Stimulated activated CD8-positive, alpha-beta memory T cell treated with anti-CD3 and anti-CD28 coated beads, Interleukin-2, amount 100 ng/mL, for 48 hours (primary cell): ENCODE data around the gene COL4A2.

Experiments
- DNase-seq, 2 donors: peaks; one replicate each; pipeline ENCODE4 v3.0.0-alpha.2; 2020; ENCODE audit warnings: low read depth in 2 of 2

The COL4A2 gene

DNA sequence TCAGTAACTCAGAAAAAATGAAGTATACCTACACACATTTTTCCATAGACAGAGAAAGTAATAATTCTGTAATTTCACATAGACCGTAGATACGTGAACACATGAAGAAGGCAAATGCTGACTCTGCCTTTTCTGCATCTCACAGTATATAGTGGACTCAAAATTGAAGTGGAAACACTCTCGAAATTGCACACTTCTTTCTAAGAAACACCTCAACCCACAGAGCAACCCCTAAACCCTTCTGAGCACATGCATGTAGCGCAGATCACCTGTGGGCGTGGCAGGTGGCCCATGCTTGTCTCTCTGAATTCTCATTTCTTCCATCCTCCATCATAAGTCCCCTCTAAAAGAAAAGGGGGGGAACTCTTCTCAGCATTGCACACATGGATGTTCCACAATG lies 34.9 kb upstream of the COL4A2 start:
- no peak for DNase-seq

DNA sequence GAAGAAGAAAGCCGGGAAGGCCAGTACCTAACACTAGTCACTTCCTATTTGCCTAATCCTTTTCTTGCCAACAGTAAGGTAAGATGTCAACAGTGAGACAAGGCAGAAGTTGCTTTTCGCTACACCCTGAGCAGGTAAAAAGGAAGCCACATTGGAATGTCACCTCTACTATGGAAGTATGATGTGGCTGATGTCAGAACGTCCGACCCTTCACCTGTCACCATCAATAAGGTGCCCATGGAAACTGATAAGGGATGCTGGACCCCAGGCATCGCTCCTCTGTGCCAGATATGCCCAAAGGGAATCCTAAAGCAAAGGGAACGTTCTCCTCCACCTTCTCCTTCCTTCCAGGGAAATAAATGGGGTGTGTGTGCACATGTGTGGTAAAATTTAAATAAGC lies 34.4 kb upstream of the COL4A2 start:
- DNase-seq, result no peak

DNA sequence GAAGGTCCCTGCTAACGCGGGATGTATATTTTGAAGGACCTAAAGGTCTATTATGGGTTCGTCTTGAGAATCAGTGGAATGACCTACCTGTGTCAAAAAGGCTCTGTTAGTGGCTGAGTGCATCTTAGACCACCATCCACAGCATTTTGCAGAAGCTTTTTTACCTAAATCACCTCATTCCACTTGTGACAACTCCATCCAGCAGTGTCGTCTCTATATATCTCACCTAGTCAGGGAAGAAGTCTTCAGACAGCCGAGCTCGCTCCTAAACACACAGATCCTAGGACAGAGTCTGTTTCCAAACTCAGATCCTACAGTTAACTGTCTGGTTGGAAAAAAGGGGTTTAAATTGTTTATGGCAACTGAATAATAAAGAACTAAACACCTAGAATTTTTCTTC lies 33.8 kb upstream of the COL4A2 start:
- no peak for DNase-seq

DNA sequence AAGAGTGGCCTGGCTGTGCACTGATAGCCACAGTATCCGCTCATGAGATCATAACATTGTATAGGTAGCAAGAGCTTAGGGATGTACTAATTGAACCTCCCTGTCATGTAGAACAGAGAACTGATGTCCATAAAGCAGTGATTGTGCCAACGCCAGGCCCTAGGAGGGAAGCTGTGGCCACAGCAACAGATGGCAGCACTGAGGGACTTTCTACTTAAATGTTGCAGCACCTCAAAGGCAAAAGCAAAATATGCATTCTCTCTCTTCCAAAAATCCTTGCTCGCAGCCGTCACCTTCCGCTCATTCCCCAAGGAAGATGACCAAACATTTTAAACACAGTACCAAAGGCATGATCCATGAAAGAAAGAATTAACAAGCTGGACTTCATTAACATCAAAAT lies 32.4 kb upstream of the COL4A2 start:
- no peak for DNase-seq

DNA sequence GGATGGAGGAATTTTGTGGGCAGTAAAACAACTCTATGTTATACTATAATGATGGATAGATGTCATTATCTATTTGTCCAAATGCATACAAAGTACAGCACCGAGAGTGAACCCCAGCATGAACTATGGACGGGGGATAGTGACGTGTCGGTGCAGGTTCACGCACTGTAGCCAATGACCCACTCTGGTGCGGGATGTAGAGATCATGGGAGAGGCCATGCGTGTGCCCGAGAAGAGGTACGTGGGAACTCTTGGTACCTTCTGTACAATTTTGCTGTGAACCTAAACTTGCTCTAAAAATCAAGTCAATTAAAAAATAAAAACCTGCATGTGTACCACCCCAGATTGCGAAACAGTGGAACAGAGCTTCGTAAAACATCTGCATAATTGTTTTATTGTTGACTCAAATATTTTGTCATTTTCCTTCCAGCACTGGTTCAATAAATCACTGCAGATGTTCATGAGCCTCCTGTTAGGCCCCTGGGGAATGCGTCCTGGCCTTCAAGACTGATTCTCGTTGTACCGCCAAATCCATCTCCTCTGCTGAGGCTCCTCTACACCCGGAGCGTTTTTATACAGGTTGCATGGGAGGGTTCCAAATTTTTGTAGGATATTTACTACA lies 31.0 kb upstream of the COL4A2 start:
- no peak for DNase-seq

DNA sequence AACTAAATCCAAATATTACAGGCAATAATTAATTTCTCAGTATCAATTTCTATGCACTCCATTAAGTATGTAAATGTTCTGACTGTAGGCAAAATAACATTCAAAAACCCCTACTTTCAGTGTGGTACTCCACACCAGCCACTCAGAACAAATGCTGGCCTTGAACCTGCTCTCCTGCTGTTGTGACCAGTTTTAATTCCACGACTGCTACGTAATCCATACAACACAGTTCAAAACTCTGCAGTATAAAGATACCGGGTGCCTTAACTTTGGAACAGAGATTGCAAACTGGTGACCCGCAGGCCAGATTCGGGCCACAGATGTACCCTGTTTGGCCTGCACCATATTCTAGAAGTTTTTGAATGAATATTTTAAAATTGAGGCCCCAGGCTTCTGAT lies 30.5 kb upstream of the COL4A2 start:
- no peak for DNase-seq

DNA sequence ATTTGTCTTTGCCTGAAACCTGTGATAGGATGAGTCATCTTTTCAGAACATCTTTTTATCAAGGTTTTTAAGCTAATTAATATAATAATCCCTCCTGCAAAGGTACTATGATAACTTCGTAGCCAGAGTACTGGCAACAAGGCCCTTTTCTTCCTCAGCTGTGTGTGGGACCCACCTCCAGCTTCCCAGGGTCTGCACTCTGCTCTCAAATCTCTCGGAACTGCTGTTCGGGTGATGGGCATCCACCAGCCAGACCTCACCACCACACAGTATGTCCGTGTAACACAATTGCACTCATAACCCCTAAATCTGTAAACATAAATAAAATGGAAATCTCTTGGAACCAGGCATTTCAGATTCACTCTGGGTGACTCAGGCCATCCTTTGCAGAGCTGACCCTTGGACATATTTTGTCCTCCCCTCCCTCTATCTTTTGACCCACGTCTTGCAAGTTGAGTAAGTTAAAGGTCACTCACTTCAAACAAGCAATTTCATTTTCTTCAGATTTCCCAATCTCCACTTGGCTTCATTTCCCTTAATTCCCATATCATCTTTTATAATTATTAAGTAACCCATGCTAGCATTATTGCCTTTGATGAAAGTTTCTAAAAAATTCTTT lies 29.6 kb upstream of the COL4A2 start:
- DNase-seq, result no peak

DNA sequence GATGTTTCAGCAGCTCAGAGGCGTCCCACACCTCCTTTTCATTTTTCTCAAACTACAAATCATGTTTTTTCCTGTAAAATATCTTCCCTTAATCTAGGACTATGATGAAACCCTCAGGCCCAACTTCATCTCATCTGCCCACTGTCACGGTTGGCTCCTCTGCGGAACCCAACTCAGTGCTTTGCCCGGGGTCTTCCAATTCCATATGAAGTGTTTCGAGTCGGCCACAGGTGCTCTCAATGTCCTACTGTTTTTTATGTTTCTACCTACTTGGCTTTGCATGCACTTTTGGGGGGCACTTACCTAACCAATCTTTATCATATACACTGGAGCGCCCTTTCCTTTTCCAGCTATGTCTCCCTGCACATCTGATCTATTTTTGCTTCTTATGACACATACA lies 28.2 kb upstream of the COL4A2 start:
- no peak for DNase-seq

DNA sequence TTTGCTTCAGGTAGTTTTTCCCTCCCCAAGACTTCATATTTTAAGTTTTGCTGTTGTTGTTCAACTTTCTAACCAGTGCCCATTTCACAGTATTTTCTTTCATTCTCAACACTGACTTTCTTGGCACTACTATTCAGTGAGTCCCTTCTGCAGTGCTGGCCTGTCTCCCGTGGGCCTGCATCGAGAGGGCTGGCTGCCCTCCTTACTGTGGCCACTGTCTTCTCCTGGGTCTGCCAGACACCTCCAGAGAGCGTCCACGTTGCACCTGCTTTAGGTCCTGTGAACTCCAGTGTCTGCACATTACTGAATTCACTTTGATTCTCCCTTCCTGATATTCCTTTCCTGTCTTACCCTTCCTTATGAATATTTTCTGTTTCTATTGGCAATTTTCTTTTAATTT lies 27.4 kb upstream of the COL4A2 start:
- DNase-seq, result no peak

DNA sequence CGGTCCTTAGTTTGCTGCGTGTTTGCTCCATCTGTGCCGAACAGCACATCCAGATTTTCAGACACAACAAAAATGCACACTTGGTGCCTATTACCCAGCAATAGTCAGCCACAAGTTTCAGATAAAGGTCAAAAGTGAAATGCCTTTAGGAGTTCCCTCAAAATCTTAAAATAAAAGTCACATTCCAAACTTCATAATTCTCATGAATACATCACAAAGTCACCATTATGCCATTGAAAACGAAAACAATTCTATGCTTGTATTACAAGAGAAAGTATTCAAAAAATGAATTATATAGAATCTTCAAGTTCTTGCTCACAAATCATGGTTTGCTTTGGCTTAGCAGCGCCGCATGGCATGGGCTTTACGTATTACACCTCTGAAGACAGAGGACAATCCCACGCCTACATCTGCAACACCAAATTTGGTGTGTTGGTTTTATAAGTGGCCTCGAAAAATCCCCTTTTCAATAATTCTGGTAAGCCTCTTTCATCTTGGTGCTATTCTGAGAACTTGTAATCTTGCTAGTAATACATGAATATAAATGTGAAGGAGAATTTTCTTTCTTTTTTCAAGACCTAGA lies 26.8 kb upstream of the COL4A2 start:
- DNase-seq, result no peak

DNA sequence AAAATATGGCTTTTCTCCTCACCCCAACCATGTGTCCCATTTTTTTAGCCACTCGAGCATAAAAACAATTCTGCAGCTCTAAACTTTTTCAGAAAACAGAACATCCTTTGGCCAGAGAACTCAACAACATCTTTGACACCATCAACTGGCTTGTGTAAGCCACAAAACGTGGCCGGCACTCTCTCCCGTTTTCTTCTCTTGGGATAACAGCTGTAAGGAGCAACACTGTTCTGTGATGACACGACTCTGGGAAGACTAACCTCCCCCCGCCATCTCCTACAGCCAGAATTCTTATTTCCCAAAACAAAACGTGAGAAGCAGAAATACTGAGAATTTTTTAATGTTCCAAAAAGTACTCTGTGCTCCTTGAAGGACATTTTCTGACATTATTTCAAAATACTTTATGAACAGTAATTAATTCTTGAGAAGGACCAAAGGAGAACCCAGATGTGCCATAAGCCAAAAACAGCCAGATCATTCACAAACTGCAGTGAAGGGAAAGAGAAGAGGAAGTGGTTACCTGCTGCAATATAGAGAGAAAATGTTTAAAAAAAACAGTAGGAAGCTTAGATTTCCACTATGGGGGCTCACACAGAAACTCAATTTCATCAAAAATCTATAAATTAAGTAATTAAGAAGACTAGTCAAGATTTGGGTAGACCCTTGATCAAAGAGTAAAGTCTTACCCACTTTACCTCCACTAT lies 25.9 kb upstream of the COL4A2 start:
- DNase-seq, result no peak

DNA sequence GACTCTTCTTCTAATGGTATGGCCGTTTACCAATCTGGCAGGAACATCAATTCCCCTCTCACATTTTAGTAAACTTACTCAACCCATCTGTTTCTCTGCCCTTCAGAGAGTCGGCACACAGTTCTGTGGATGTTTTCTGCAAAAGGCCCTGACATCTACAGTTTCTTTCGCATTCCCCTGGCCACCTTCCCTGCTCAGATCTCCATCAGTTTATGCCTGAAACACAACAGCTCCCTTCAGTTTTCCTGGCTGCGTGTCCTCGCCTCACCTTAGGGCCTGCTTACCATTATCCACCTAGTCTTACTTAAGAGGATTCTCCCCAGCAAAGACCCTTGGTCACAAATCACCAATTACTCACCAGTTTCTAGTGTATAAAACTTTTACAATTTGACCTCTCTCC lies 25.3 kb upstream of the COL4A2 start:
- no peak for DNase-seq

DNA sequence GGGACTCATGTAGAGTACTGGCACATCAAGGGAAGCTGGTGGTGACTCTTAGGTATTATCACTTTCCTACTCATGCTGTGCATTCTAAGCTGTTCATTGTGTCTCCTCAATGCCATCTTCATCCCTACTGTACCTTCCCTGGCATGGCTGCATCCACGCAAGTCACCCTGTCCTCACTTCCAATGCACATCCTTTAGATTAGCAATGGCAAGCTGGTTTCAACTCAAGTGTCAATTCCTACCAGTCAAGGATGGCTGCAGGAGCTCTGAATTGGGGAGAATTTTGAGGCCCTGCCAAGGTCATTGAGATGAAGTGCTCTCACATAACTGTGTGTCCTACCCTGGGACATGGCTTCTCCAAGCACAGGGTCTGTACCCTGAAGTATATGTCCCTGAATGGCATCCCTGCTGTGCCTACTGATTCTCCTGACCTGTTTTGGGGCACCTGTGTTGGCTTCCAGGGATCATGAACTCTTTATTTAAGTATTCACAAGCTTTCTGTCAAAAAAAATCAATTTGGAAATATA lies 24.7 kb upstream of the COL4A2 start:
- no peak for DNase-seq

DNA sequence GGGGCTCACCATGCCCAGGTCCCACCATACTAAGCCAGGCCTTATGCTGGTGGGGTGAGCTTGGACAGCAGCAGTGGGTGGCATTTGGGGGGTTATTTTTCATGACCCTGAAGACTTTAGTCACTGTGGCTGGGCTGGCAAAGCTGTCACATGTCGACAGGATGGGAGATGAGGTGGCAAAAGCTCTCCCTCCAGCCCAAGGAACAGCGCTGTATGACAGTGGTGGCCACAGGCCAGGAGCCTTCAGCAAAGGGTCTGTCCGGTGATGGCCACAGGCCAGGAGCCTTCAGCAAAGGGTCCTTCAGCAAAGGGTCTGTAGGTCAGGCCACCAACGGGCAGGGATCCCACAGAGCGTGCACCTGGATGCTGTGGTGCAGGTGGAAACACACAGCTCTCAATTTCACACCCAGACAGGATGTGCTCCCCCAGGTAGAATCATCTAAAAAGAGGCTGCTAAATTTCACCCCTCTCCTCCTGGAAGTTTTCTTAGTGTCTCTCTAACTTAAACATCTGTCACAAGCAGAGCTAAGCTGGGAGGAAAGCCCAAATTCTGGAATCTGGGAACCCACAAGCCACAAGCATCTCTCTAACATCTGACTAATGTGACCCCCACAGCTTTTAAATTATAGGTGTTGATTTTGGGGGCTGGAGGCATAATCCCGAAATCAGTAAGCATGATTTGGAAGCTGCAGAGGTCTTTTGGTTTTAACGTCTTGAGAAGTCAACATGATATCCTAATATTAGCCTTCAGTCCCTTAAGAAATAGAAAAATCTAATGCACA lies 23.2 kb upstream of the COL4A2 start:
- DNase-seq, result no peak

DNA sequence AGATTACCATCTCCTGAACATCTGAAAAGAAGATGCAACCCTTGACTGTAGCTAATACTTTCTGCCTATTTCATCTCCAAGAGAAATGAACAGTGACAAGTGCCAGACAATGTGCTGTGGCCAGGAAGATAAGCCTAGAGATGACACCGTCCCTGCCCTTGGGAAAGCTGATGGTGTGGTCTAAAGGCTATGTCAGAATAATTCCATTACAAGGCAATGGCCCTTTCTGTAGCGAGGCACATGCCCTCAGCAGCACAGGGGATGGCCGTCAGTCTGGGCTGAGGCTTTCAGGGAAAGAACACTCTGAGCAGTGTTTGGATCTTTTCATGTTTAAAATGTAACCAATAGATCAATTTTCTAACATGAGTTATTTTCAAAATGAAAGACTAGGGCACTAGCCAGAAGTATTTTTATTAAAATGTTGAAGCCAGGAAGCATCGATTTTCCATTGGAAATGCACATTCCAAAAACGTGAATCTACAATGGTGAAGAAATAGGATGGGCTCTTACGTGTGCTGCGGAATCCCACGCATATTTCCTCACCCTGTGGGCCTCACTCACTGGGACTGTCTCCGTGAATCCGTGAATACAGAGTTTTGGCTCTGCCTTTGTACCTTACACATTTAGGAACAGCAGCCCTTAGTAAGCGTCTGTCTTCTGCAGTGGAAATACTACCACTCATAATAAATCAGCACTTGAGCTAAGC lies 22.2 kb upstream of the COL4A2 start:
- DNase-seq, result no peak

DNA sequence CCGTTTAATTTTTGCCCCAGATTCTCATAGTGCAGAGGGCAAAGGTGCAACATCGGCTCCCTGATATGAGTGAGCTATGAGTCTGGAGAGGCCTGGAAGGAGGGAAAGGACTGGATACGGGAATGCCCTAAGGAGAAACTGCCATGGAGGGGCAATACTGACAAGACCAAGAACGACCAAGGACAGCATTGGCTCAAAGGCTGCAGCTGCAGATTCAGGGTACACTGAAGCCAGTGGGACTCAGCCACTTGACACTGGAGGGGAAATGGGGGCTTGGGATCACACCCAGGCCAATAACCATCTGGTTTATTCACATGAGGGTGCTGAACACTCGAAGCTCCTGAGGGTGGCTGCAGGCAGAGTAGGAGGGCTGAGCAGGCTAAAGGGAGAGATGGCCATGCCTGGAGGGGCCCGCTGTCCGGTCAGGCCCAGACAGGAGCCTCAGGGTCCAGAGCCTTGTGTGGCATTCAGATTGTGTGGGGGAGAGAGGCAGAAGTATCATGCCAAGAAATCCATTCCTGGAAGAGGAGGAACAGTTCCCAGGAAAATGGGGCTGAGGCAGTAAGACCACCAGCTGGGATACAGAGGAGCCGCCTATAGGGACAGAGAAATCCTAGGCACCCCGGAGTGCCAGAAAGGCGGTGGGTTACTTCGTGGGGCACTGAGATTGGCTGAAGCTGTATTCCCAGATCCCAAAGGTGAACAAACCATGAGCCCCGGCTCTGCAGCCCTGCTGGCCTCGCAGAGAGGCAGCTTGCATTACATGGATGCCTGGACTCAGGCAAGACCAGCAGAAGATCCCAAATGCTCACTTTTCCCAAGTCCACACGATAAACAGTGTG lies 20.9 kb upstream of the COL4A2 start:
- DNase-seq, result no peak

DNA sequence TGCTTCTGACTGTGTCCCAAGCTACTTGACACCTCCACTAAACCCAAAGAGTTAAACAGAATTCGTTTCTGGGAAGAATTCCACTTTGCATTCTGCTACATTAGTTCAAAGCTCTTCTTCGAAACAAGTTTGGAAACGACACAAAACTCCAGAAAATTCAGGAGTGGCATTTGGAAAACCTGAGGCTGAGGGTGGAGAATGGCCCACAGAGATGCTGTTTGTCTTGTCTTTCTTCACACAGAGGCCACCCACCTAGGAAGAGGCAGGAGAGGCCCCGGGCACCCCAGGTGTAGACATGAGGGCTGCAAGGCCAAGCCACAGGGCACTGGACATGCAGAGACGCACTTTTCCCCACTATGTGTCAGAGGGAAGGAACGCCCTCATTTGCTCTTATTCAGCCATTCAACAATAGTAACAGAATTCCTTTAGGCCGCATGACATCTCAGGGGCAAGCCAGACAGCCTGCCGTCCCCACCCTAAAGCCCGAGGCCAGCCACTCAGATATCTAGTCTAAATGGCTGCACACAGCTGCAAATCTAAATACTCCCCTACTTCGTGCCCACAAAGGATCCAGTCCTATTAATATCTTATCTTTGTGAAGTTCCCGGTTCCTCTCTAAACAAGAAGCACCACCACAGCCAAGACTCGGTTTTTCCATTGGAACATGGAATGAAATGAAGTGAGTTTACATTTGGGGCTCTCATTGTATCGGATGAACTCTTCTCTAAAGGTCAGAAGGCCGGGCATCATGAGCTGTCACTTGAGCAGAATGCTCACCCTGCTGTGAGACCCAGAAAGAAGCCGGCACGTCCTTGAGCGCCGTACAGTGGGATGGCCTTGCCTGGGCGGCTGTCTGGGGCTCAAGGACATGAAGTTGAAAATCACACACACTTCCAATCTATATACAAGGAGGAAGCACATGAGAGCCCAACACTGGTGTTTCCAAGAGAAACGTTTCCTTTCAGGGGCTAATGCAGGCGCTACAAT lies 20.0 kb upstream of the COL4A2 start:
- DNase-seq, result no peak

DNA sequence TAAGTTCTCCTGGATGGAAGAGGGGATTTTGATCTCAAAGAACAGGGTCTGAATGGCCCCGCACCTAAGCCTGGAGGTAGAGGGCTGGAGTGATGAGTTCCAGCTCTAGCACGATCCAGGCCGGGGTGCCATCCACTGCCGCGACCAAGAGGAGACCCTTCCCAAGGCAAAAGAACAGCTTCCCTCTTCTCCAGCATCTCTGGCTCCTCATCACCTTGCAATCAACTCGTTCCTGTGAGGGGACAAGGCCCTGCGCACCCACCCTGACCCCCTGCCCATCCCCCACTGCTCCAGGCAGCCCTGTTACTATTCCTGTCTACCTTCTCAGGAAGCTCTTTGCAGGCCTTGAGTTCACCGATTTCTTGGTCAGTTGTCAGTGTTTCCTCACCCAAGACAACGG lies 17.9 kb upstream of the COL4A2 start:
- DNase-seq, result no peak

DNA sequence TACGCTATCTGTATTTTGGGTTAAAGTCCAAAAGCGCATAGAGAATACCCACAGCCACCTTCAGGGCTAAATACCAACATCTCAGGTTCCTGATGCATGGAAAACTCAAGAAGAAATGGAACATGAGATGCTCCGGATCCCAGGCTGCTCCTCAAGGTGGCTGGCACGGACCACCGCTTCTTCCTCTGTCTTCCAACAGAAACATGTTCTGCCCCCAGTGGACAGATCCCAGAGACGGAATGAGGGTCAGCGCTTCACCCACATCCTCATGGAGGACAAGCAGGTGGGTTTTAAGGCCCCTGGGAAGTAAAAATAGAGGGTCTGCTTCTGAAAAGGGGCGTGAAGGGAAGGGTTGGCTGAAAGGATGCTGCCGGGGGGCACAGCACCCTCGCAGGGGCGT lies 17.4 kb upstream of the COL4A2 start:
- DNase-seq, result no peak
